GM19328 (cell line): ENCODE measurements around the gene CD81.
"Not testable (repeated sequence)": the region's sequence is repeated elsewhere in the genome, so short reads cannot be mapped to it uniquely, and the experiment has no call there.

Experiments
- ATAC-seq: cut with Tn5 transposase; IDR thresholded peaks from one replicate; pipeline ENCODE4 v1.9.1; 2021; ENCODE audit warnings: mild to moderate bottlenecking, moderate library complexity; ENCODE audit not compliant: unreplicated experiment

The CD81 gene, protein sequence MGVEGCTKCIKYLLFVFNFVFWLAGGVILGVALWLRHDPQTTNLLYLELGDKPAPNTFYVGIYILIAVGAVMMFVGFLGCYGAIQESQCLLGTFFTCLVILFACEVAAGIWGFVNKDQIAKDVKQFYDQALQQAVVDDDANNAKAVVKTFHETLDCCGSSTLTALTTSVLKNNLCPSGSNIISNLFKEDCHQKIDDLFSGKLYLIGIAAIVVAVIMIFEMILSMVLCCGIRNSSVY

DNA sequence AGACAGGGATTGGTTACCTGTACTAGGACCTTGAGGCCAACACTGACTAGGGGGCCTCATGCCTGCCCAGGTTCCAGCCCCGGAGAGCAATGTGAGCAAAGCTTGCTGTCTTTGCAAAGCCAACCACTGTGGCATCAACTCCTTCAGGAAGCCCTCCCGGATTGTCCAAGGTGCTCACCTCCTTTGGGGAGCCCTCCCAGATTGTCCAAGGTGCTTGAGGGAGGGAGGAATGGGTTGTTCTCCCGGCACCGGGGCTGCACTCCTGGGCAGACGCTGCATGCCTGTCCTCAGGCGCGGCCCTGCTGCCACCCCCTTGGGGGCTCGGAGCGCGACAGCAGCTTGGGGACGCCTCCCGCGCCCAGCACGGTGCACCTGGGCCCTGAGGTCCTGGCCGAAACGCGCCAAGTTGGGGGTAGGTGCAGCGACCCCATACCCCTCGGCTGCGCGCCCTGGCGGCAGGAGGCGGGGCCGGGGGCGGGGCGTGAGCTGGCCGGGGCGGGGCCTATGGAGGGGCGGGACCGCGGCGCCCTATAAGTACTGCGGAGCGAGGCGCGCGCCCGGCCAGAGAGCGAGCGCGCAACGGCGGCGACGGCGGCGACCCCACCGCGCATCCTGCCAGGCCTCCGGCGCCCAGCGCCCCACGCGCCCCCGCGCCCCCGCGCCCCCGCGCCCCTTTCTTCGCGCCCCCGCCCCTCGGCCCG, at the start of gene CD81:
Gene CD81 (plus strand): TSS at position 560 of the 701 bp plus-strand sequence. CDS start 240 bp downstream, outside the sequence.
- ATAC-seq = peak; percentile 48

- ATAC-seq = no peak
Observed at GRCh38 chr11:2328021-2328420, 49.1 kb upstream of the CD81 start.

GRCh38 chr11:2328656-2329354, 48.3 kb upstream of the CD81 start:
- ATAC-seq = no peak

DNA sequence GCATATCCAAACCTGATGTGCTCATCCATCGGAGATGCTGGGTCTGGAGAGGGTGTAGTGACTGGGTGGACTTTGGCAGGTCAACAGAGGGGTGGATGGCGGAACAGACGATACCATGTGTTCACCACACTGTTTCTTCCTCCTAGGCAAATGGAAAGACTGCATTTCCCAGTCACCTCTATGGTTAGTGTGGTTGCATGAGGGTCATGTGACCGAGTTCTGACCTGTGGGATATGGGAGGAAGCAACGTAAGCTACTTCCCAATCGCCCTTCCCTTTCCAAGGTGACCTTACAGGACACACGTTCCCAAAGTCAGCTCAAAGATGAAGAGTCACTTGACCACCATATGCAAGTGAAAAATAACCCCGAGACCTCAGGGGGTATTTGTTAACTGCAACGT, 47.6 kb upstream of the CD81 start:
- no peak for ATAC-seq

- ATAC-seq = no peak
Observed at GRCh38 chr11:2330696-2331095, 46.4 kb upstream of the CD81 start.

GRCh38 chr11:2331404-2331803, 45.7 kb upstream of the CD81 start:
- no peak for ATAC-seq

DNA sequence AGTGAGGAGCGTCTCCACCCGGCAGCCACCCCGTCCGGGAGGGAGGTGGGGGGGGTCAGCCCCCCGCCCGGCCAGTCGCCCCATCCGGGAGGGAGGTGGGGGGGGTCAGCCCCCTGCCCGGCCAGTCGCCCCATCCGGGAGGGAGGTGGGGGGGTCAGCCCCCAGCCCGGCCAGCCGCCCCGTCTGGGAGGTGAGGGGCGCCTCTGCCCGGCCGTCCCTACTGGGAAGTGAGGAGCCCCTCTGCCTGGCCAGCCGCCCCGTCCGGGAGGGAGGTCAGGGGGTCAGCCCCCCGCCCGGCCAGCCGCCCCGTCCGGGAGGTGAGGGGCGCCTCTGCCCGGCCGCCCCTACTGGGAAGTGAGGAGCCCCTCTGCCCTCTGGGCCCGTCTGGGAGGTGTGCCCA, 44.5 kb upstream of the CD81 start:
- not testable (repeated sequence) for ATAC-seq

DNA sequence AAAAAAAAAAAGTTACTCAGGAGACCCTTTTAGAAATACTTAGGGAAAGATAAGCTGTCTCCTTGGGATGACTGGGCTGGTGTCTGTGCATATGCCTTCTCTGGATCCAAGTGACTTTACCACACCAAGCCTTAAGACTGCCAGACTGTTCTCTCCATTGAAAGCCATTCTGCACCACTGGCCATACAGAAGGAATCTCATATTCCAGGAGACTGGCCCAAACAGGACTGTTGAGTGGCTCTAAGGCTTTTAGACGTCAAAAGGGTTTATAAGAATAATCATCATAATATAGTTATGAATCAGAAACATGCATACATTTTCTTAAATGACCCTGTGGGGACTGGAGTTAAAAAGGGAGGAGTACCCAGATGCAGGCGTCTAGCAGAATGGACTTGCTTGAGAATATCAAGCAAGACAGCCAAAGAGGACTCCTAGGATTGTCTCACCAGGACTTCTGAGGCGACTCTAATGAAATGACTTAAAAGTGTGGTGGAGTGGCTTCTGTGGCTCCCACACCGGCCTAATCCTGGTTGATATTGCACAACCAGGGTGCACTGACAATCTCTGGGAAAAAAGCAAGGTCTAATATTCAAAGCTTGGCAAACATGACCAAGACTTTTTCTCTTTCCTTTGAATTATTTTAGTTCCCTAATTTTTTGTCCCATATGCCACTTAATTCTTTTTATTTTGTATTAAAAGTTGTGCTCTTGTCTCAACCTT, 43.5 kb upstream of the CD81 start:
- not testable (repeated sequence) for ATAC-seq

DNA sequence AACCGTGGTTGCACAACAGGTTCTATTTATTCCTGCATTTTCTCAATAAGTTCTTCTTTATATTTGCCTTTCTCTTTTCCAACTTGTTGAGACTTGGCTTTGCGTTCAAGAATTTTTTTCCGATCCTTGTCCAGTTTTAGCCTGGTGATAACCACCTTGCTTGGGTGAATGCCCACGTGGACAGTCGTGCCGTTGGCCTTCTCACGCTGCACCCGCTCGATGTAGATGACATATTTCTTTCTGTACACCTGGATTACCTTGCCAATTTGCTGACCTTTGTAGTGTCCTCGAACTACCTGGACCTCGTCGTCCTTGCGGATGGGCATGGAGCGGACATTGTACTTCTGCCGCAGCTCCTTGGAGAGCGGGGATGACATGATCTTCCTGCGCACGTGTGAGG, 41.8 kb upstream of the CD81 start:
- not testable (repeated sequence) for ATAC-seq

GRCh38 chr11:2338760-2339159, 38.4 kb upstream of the CD81 start:
- not testable (repeated sequence) for ATAC-seq

GRCh38 chr11:2342557-2342956, 34.6 kb upstream of the CD81 start:
- no peak for ATAC-seq

DNA sequence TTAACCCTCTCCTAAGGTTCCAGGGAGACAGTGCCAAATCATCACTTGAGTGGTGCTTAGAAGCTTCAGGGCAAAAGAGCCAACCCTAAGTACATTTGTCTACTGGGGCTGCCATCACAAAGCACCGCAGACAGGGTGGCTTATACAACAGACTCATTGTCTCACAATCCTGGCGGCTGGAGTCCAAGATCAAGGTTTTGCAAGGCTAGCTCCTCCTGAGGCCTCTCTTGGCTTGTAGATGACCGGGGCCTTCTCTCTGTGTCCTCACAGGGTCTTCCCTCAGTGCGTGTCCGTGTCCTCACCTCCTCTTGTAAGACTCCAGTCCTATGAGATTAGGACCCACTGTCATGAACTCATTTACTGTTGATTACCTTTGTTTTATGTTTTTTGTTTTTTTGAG, 34.1 kb upstream of the CD81 start:
- ATAC-seq = no peak

DNA sequence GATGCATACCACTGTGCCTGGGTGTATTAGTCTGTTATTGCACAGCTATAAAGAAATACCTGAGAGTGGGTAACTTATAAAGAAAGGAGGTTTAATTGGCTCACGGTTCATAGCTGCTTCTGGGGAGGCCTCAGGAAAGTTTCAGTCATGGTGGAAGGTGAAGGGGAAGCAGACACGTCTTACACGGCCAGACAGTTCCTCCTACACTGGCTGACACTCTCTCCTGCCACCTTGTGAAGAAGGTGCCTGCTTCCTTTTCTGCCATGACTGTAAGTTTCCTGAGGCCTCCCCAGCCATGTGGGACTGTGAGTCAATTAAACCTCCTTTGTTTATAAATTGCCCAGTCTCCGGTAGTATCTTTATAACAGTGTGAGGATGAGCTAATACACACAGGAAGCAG, 33.6 kb upstream of the CD81 start:
- ATAC-seq = no peak

GRCh38 chr11:2345050-2345449, 32.1 kb upstream of the CD81 start:
- ATAC-seq = no peak

- ATAC-seq = no peak
Observed at GRCh38 chr11:2346014-2346413, 31.1 kb upstream of the CD81 start.

DNA sequence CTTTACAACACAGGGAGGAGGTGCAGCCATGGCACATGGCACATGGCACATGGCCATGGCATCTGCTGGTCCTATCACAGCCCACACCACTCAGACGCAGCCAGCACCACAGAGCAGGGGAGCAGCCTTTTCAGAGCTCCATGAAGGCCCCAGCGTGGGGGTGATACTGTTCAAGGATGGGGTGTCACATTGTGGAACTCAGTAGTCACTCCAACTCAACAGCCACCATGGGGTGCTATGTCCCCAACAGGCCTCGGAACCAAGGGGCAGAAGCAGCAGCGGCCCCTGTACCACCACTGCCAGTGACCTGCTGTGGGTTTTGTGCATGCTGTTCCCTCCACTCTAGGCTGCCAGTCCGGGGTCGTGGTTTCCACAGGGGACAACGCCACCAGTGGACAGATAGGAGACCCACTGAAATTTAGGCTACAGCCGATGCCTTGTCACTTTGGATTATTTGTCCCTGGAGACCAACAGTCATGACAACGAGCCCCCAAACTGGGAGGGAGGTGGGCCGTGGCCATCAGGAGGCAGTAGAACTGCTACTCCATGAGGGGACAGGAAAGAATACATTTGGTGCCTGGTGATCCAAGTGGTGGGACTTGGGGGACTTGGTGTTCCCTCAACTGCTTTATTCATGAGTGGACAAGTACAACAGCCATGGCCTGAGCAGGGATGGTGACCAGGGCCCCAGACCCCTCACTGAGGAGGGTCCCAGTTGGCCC, 30.4 kb upstream of the CD81 start:
- ATAC-seq = no peak

- no peak for ATAC-seq
Observed at GRCh38 chr11:2347308-2347830, 29.7 kb upstream of the CD81 start.

- no peak for ATAC-seq
Observed at GRCh38 chr11:2348986-2349385, 28.1 kb upstream of the CD81 start.

- no peak for ATAC-seq
Observed at GRCh38 chr11:2351701-2352100, 25.4 kb upstream of the CD81 start.

GRCh38 chr11:2352420-2352819, 24.7 kb upstream of the CD81 start:
- ATAC-seq = no peak
